ENCODE data around the gene PCDHGA3.
"Not testable (repeated sequence)": the region's sequence is repeated elsewhere in the genome, so short reads cannot be mapped to it uniquely, and the experiment has no call there.

The PCDHGA3 gene

GRCh38 chr5:141338538-141339306 lies 4.9 kb upstream of the PCDHGA3 start, which contains the start of gene PCDHGA2:
Gene PCDHGA2, plus strand, starts transcription at chr5:141338760.
- H3K27me3 Mint-ChIP-seq = peaks cover 69% of the 10 kb centered on the region
- H3K4me3 Mint-ChIP-seq = no peak within 1 kb of the TSS
- H3K36me3 Mint-ChIP-seq = peaks cover 33% of the 10 kb centered on the region
- peaks cover 52% of the 10 kb centered on the region for H3K9me3 Mint-ChIP-seq
- H3K27ac Mint-ChIP-seq = no peak within 1 kb of the TSS
- no peaks in the 10 kb centered on the region for H3K4me1 Mint-ChIP-seq

GRCh38 chr5:141340781-141341354 lies 2.8 kb upstream of the PCDHGA3 start:
- peaks cover 68% of the 10 kb centered on the region for H3K27me3 Mint-ChIP-seq
- not testable (repeated sequence) for H3K4me1 Mint-ChIP-seq, H3K27ac Mint-ChIP-seq, H3K4me3 Mint-ChIP-seq
- peaks cover 44% of the 10 kb centered on the region for H3K9me3 Mint-ChIP-seq
- H3K36me3 Mint-ChIP-seq = peaks cover 27% of the 10 kb centered on the region

- Mint-ChIP-seq H3K27me3 (peaks cover 61% of the 10 kb centered on the region), H3K27ac (no peak overlapping the region), H3K9me3 (peaks cover 38% of the 10 kb centered on the region), H3K4me1 (no peaks in the 10 kb centered on the region), H3K36me3 (peaks cover 20% of the 10 kb centered on the region), H3K4me3 (no peak overlapping the region)
Observed at GRCh38 chr5:141342773-141343172, 856 bp upstream of the PCDHGA3 start.

- peaks cover 35% of the 10 kb centered on the region for H3K9me3 Mint-ChIP-seq
- peaks cover 58% of the 10 kb centered on the region for H3K27me3 Mint-ChIP-seq
- H3K4me3 Mint-ChIP-seq = no peak overlapping the region
- no peaks in the 10 kb centered on the region for H3K4me1 Mint-ChIP-seq
- peaks cover 22% of the 10 kb centered on the region for H3K36me3 Mint-ChIP-seq
- H3K27ac Mint-ChIP-seq = no peak overlapping the region
Observed at GRCh38 chr5:141343953-141344463, 379 bp downstream of the PCDHGA3 start.

- Mint-ChIP-seq H3K4me1 (no peaks in the 10 kb centered on the region), H3K27me3 (peaks cover 63% of the 10 kb centered on the region), H3K27ac (no peak overlapping the region), H3K4me3 (no peak overlapping the region), H3K9me3 (peaks cover 33% of the 10 kb centered on the region), H3K36me3 (peaks cover 21% of the 10 kb centered on the region)
Observed at GRCh38 chr5:141345327-141345726, 1.7 kb downstream of the PCDHGA3 start.

GRCh38 chr5:141346017-141346416 lies 2.4 kb downstream of the PCDHGA3 start:
- not testable (repeated sequence) for H3K27ac Mint-ChIP-seq, H3K4me3 Mint-ChIP-seq, H3K4me1 Mint-ChIP-seq
- Mint-ChIP-seq H3K36me3 (peaks cover 20% of the 10 kb centered on the region), H3K9me3 (peaks cover 33% of the 10 kb centered on the region), H3K27me3 (peaks cover 66% of the 10 kb centered on the region)

- Mint-ChIP-seq H3K27ac (peak within 1 kb of the TSS; percentile 80), H3K27me3 (peaks cover 55% of the 10 kb centered on the region), H3K36me3 (peaks cover 18% of the 10 kb centered on the region), H3K4me1 (no peaks in the 10 kb centered on the region), H3K4me3 (no peak within 1 kb of the TSS), H3K9me3 (peaks cover 31% of the 10 kb centered on the region)
Observed at GRCh38 chr5:141349917-141350619, 6.4 kb downstream of the PCDHGA3 start, which contains the start of gene PCDHGB1. Gene PCDHGB1, plus strand, starts transcription at chr5:141350099. Its CDS starts 162 bp downstream, at chr5:141350261.

GRCh38 chr5:141351591-141351990 lies 8.0 kb downstream of the PCDHGA3 start:
- Mint-ChIP-seq H3K4me3 (no peak overlapping the region), H3K4me1 (no peaks in the 10 kb centered on the region), H3K27me3 (peaks cover 57% of the 10 kb centered on the region), H3K9me3 (peaks cover 24% of the 10 kb centered on the region), H3K36me3 (peaks cover 13% of the 10 kb centered on the region), H3K27ac (no peak overlapping the region)

GRCh38 chr5:141354900-141355469 lies 11.4 kb downstream of the PCDHGA3 start, which contains the start of gene PCDHGA4:
Gene PCDHGA4, plus strand, starts transcription at chr5:141355021. Its CDS starts 87 bp downstream, at chr5:141355108.
- Mint-ChIP-seq H3K27me3 (peaks cover 60% of the 10 kb centered on the region), H3K36me3 (peaks cover 12% of the 10 kb centered on the region), H3K4me3 (no peak within 1 kb of the TSS), H3K27ac (no peak within 1 kb of the TSS), H3K4me1 (no peaks in the 10 kb centered on the region), H3K9me3 (peaks cover 21% of the 10 kb centered on the region)

GRCh38 chr5:141355641-141356040 lies 12.0 kb downstream of the PCDHGA3 start:
- no peaks in the 10 kb centered on the region for H3K4me1 Mint-ChIP-seq
- H3K9me3 Mint-ChIP-seq = peaks cover 17% of the 10 kb centered on the region
- H3K36me3 Mint-ChIP-seq = peaks cover 14% of the 10 kb centered on the region
- peaks cover 59% of the 10 kb centered on the region for H3K27me3 Mint-ChIP-seq
- no peak overlapping the region for H3K27ac Mint-ChIP-seq
- no peak overlapping the region for H3K4me3 Mint-ChIP-seq

GRCh38 chr5:141356133-141356532 lies 12.5 kb downstream of the PCDHGA3 start:
- Mint-ChIP-seq H3K27me3 (peaks cover 59% of the 10 kb centered on the region), H3K4me3 (no peak overlapping the region)

GRCh38 chr5:141356950-141357349 lies 13.3 kb downstream of the PCDHGA3 start:
- Mint-ChIP-seq H3K36me3 (peaks cover 18% of the 10 kb centered on the region), H3K9me3 (peaks cover 17% of the 10 kb centered on the region), H3K4me3 (no peak overlapping the region), H3K27ac (no peak overlapping the region), H3K27me3 (peaks cover 63% of the 10 kb centered on the region), H3K4me1 (no peaks in the 10 kb centered on the region)

More at GRCh38 chr5:141356133-141356532, 12.5 kb downstream of the PCDHGA3 start:
- no peaks in the 10 kb centered on the region for H3K4me1 Mint-ChIP-seq
- no peak overlapping the region for H3K27ac Mint-ChIP-seq
- peaks cover 18% of the 10 kb centered on the region for H3K36me3 Mint-ChIP-seq
- peaks cover 17% of the 10 kb centered on the region for H3K9me3 Mint-ChIP-seq

GRCh38 chr5:141359790-141360426 lies 16.3 kb downstream of the PCDHGA3 start, which contains the start of gene PCDHGB2:
Gene PCDHGB2, plus strand, starts transcription at chr5:141359994. Its CDS starts 142 bp downstream, at chr5:141360136.
- Mint-ChIP-seq H3K27me3 (peaks cover 67% of the 10 kb centered on the region), H3K9me3 (peaks cover 28% of the 10 kb centered on the region), H3K4me3 (peak within 1 kb of the TSS; percentile 81), H3K4me1 (no peaks in the 10 kb centered on the region), H3K36me3 (peaks cover 24% of the 10 kb centered on the region), H3K27ac (peak within 1 kb of the TSS; percentile 48)

- H3K27me3 Mint-ChIP-seq = peaks cover 72% of the 10 kb centered on the region
- H3K27ac Mint-ChIP-seq = no peak overlapping the region
- H3K4me1 Mint-ChIP-seq = no peaks in the 10 kb centered on the region
- H3K9me3 Mint-ChIP-seq = peaks cover 28% of the 10 kb centered on the region
- peaks cover 31% of the 10 kb centered on the region for H3K36me3 Mint-ChIP-seq
- H3K4me3 Mint-ChIP-seq = peak overlapping the region; percentile 15
Observed at GRCh38 chr5:141360685-141361084, 17.1 kb downstream of the PCDHGA3 start.

- H3K27me3 Mint-ChIP-seq = peaks cover 70% of the 10 kb centered on the region
- peaks cover 32% of the 10 kb centered on the region for H3K36me3 Mint-ChIP-seq
- peaks cover 28% of the 10 kb centered on the region for H3K9me3 Mint-ChIP-seq
- H3K27ac Mint-ChIP-seq = no peak overlapping the region
- no peak overlapping the region for H3K4me3 Mint-ChIP-seq
- no peaks in the 10 kb centered on the region for H3K4me1 Mint-ChIP-seq
Observed at GRCh38 chr5:141362719-141363118, 19.1 kb downstream of the PCDHGA3 start.

Data from activated naive CD4-positive, alpha-beta T cell treated with anti-CD3 and anti-CD28 coated beads, Interleukin-2, amount 50 U/mL, for 24 hours (primary cell).